GM21515 (cell line): ENCODE results near the gene EXD3.

ENCODE experiments used
- ATAC-seq: cut with Tn5 transposase; IDR thresholded peaks from one replicate; pipeline ENCODE4 v1.9.1; 2021; ENCODE audit not compliant: unreplicated experiment

EXD3 gene

GRCh38 chr9:137309368-137310188, 113.4 kb downstream of the EXD3 start:
- no peak for ATAC-seq

- ATAC-seq: no peak
Measured at GRCh38 chr9:137308057-137308619, 114.8 kb downstream of the EXD3 start.

- no peak for ATAC-seq
Measured at GRCh38 chr9:137307255-137308056, 115.5 kb downstream of the EXD3 start.

DNA sequence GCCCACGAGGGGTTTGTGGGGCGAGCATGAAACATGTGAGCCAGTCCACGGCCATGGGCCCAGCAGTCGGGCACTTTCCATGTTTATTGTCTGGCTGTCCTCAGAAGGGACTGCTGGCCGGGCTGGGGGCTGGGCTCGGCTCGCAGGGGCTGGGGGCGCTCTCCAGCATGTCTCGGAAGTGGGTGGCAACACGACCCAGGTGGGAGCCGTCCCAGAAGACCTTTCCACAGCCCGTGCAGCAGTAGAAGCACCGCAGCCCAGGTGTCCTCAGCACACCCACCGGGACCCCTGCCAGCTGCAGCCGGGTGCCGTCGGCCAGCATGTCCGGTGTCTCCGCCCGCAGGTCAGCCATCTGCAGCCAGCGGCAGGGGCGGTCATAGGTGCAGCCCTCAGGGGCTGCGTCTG, 116.1 kb downstream of the EXD3 start:
- no peak for ATAC-seq

GRCh38 chr9:137306066-137306849, 116.7 kb downstream of the EXD3 start:
- ATAC-seq: no peak

- no peak for ATAC-seq
Measured at GRCh38 chr9:137305798-137306065, 117.2 kb downstream of the EXD3 start.

DNA sequence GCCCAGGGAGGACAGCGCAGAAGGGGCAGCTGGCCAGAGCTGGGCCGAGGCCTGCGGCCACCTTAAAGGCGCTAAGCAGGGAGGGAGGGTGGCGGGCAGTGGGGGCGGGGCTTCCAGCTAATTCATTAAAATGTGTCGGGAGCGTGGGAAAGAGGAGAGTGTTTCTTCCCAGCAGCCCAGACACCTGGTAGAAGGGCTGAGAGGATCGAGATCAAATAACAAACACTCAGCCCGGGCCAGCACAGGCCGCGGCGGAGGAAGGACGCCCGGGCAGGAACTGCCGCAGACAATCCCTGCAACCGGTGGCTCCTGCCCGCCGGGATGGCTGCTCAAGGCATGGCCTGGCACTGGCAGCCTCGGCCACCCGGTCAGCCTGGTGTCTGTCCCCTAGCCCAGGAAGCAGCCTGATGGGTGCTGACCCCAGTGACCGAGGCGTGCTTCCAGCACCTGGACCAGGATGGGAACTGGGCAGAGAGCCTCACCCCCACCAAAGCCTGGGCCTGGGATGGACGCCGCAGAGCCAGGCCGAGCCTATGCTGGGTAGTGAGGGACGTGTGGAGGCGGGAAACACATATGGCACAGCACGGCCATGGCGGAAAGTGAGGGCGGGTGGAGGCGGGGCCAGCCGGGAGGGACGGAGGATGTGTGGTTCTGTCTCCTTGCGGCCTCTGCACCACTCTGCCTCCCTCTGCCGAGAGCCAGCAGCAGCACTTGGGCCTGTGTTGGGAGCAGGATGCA, 117.7 kb downstream of the EXD3 start:
- ATAC-seq: no peak

GRCh38 chr9:137304383-137305059, 118.4 kb downstream of the EXD3 start:
- no peak for ATAC-seq

DNA sequence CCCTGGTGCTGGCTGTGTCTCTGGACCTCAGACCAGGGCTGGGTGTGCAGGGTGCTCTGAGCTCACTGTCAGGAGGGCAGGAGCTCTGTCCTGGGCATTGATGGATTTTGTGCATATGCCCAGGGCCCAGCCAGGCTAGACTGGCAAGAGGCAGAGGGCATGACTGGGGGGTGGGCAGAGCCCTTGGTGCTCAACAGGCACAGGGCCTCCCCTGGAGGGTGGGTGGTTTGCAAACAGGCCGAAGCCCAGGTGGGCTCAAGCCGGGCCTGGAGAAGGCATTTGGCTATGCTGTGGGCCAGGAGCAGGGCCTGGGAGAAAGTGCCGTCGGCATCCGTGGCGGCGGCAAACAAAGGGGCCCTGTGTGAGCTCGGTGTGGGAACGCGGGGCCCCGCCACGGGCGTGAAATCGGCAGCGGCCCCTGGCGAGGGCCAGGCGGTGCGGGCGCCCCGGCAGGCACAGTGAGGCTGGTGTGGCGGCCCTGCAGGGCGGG, 119.0 kb downstream of the EXD3 start:
- ATAC-seq: no peak

GRCh38 chr9:137303151-137303892, 119.6 kb downstream of the EXD3 start:
- ATAC-seq: no peak

DNA sequence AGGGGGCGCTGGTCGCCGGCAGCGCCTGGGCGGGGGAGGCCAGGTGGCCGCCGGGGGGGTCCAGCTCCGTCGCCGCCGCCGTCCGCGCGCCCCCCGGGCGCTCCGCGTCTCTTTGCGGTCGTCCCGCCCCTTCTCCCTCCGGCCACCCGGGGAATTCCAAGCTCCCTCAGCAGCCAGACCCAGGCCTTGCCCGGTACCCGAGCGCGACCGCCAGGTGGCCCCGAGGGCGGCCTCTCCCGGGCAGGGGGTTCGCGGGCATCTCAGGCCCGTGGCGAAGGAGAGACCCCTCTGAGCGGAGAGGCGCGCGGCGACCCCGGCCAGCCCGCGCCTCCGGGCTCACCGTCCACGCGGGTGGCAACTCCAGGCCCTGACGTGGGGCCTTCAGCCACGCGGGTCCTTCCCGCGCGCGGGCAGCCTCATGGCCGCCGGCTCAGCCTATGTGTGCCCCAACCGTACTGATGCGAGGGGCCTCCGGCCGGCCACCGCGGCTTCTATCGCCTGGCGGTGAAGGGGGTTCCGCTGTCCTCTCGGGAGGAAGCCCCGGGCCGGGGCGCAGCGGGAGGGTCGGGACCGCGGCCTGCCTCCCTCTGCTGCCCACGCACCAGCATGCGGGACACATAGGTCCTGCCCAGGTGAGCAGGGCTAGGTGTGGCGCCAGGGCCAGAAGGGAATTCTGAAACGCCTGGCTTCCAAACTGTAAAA, 120.4 kb downstream of the EXD3 start:
- peak; percentile 33 for ATAC-seq

GRCh38 chr9:137302118-137302448, 120.9 kb downstream of the EXD3 start, which contains the start of gene NRARP:
Gene NRARP, minus strand, starts transcription at chr9:137302271. Its CDS starts 343 bp downstream, at chr9:137301928.
- peak; percentile 68 for ATAC-seq

DNA sequence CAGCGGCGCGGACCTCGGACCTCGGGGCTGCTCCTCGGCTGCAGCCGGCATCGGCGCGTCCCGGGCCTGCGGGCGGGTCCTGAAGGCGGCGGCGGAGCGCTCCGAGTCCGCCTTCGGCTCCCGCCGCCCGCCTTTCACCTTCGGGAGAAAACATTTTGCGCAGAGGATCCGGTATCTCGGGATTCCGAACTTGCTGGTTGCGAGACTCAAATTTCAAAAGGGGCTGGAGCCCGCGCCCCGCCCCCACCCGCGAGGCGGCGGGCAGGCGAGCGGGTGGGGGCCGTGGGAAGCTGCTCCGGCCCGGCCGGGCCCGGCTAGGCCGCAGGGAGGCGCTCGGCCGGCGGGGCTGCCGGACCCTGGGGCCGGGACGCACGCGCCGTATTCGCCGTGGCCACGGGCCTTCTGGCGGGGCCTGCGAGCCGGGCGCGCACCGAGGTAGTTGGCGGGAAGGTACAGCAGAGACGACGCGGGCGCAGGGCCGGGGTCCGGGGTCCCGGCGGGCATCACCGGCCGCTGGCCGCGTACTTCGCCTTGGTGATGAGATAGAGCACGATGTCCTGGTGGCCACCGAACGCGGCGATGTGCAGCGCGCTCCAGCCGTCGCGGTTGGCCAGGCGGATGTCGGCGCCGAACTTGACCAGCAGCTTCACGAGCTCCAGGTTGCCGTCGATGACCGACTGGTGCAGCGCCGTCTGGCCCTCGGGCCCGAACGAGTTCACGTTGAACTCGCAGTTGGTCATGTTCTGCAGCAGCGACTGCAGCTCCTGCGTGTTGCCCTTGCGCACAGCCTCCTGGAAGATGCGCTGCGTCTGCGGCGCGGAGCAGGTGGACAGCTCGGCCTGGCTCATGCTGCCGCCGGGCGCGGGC, 121.6 kb downstream of the EXD3 start:
- ATAC-seq: no peak

DNA sequence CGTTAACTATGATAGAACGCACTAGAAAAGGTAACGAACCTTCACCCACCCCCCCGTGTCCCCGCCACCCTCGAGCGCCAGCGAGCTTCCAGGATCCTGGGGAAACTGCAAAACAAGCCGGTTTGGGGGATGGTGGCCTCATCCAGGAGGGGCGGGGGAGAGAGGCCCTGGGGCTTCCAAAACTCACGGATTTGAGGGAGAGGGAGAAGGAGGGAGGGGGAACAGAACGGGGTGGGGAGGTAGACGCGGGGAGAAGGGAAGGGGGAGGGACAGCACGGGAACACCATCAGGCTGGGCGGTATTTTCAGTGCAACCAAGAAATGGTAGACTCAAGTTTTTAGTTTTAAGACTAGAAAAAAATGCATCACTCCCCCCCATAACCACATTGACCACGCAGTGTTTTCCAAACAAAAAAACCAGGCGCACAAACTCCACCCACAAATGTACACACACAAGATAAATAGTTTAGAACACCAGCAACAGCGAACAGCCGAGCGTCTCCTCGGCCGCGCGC, 122.3 kb downstream of the EXD3 start:
- ATAC-seq: no peak

GRCh38 chr9:137299938-137300337, 123.0 kb downstream of the EXD3 start:
- no peak for ATAC-seq

GRCh38 chr9:137299203-137299565, 123.8 kb downstream of the EXD3 start:
- no peak for ATAC-seq

- ATAC-seq: no peak
Measured at GRCh38 chr9:137298401-137299202, 124.4 kb downstream of the EXD3 start.
